GM19324 (cell line): ENCODE results near the gene PF4V1.

ENCODE experiments used
- ATAC-seq: cut with Tn5 transposase; IDR thresholded peaks from one replicate; pipeline ENCODE4 v1.9.1; 2021; ENCODE audit warnings: mild to moderate bottlenecking, moderate library complexity; ENCODE audit not compliant: unreplicated experiment, low FRiP score

The PF4V1 gene, protein sequence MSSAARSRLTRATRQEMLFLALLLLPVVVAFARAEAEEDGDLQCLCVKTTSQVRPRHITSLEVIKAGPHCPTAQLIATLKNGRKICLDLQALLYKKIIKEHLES

GRCh38 chr4:73853246-73853704, at the start of gene PF4V1:
Gene PF4V1, plus strand, starts transcription at chr4:73853296. Its CDS starts 67 bp downstream, at chr4:73853363.
- no peak for ATAC-seq

DNA sequence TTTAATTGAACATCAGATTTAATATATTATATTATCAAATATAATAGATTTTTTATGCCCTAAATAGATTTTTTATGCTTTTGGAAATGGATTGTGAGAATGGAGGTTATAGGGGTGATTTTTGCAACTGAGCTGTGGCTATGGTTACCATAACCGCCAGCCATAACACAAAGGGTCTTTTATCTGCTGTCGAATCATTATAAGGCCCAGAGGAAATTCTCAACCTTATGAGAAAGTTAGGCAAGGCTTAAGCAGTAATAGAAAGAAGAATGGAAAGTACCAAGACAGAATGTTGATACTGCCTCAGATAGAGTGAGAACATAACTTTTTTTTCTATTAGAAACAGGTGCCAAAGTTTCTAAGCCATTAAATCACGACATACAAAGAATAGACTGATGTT, 42.9 kb upstream of the PF4V1 start:
- ATAC-seq = no peak

DNA sequence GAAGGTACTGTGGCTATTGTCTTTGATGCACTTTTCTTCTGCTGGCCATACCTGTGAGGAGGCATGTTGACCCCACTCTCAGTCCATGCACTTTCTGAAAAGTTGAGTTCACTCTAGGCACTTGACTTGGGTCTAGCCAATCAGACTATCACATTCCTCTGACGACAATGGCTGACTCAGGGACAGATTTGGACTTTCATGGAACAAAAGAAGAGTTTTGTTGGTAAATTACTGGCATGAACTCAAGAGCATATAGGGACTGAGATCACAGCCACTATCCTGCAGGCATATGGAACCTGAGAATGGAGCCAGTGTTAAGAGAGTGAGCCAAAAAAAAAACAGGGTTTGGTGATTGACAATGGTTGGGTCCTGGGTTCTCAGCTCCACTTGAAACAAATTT, 41.3 kb upstream of the PF4V1 start:
- no peak for ATAC-seq

GRCh38 chr4:73814679-73815078, 38.4 kb upstream of the PF4V1 start:
- ATAC-seq = no peak

GRCh38 chr4:73815145-73815544, 38.0 kb upstream of the PF4V1 start:
- no peak for ATAC-seq

GRCh38 chr4:73816814-73817213, 36.3 kb upstream of the PF4V1 start:
- no peak for ATAC-seq

DNA sequence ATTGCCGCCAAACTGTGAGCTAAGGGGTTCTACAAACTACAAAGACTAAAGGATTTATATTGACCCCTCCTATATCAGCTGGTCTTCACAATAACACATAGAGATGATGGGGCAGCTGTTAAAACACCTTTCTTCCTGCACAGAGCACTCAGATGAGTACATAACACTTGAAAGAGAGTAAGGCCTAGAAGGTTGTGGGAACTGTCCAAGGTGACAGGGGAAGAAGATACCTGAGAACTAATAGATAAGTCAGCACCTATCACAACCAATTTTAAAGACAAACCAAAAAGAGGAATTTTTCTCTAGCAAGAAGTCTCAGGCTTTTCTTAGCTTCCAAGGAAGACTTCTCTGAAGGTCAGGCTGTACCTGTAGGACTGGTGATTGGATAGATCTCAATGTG, 35.8 kb upstream of the PF4V1 start:
- no peak for ATAC-seq

DNA sequence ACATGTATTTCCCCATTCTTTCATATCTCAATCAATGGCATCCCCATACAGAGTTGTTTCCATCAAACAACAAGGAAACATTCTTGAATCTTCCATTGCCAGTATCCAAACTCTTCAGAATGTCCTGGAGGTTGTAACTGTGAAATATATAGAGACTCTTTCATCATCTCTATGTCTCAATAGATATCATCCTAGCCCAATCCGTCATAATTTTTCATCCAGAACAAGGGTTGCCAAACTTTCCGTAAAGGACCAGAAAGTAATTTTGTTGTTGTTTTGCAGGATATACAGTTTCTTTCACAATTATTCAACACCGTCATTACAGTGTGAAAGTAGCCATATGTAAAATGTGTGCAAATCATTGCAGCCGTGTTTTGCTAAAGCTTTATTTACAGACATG, 31.8 kb upstream of the PF4V1 start:
- no peak for ATAC-seq

GRCh38 chr4:73822389-73822788, 30.7 kb upstream of the PF4V1 start:
- no peak for ATAC-seq

GRCh38 chr4:73822812-73823504, 30.1 kb upstream of the PF4V1 start:
- no peak for ATAC-seq

- ATAC-seq = no peak
These were observed 29.3 kb upstream of the PF4V1 start for GRCh38 chr4:73823760-73824159.

GRCh38 chr4:73828956-73829355, 24.1 kb upstream of the PF4V1 start:
- no peak for ATAC-seq

GRCh38 chr4:73831569-73831968, 21.5 kb upstream of the PF4V1 start:
- ATAC-seq = no peak

GRCh38 chr4:73832651-73833237, 20.4 kb upstream of the PF4V1 start:
- no peak for ATAC-seq

DNA sequence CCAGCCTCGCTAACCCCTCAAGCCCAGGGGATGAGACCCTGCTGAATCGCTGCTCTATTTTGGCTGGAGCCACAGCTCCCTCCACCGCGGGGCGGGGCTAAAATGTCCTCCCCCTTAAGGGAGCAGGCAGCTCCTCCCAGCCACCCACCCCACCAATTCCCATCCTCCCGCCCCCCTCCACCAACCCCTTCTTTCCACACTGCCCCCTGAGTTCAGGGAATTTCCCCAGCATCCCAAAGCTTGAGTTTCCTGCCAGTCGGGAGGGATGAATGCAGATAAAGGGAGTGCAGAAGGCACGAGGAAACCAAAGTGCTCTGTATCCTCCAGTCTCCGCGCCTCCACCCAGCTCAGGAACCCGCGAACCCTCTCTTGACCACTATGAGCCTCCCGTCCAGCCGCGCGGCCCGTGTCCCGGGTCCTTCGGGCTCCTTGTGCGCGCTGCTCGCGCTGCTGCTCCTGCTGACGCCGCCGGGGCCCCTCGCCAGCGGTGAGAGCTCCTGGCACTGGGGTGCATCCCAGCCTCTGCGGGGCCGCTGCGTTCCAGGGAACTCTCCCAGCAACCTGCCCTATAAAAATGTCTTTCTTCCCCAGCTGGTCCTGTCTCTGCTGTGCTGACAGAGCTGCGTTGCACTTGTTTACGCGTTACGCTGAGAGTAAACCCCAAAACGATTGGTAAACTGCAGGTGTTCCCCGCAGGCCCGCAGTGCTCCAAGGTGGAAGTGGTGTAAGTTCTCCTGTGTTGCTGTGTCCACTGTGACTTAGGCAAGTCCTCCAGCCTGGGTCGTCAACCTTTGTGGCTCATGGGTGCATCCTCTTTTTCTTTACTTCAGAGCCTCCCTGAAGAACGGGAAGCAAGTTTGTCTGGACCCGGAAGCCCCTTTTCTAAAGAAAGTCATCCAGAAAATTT, 16.5 kb upstream of the PF4V1 start, which contains the start of gene CXCL6:
TSS of gene CXCL6 (plus strand) at position 306 of the 907 bp plus-strand sequence. CDS start at position 379, 73 bp downstream.
- ATAC-seq = no peak

DNA sequence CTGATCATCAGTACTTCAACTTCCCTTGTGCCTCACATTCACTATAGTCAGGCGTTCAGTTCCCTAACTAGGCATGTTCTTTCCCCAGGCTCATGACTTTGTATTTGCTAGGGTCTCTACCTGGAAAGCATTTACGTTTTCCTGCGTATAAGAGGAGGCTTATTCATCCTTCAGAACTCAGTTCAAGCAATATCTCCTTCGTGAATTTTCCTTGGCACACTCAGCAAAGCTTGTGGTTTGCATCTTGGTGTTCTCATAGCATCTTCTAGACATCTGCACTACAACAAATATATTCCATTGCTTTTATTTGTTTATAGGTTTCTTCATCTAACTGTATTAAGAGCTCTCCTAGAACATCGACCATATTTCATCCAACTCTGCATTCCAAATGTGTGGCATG, 14.0 kb upstream of the PF4V1 start:
- ATAC-seq = no peak

DNA sequence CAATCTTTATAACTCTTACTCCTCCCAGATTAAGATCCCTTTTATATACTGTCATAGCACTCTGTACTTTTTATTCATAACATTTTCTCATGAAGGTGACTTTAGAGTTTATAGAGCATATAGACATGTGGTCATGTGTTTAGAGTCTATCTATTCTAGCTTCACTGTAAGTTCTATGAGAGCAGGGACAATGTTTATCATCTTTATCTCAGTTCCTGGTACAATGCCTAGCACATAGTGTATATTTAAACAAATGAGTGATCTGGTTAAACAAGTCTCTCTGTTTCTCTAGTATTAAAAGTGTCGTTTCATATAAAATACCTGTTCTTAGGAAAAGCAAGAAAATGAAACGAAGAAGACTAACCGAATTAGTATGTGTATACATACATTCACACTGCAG, 13.4 kb upstream of the PF4V1 start:
- no peak for ATAC-seq

DNA sequence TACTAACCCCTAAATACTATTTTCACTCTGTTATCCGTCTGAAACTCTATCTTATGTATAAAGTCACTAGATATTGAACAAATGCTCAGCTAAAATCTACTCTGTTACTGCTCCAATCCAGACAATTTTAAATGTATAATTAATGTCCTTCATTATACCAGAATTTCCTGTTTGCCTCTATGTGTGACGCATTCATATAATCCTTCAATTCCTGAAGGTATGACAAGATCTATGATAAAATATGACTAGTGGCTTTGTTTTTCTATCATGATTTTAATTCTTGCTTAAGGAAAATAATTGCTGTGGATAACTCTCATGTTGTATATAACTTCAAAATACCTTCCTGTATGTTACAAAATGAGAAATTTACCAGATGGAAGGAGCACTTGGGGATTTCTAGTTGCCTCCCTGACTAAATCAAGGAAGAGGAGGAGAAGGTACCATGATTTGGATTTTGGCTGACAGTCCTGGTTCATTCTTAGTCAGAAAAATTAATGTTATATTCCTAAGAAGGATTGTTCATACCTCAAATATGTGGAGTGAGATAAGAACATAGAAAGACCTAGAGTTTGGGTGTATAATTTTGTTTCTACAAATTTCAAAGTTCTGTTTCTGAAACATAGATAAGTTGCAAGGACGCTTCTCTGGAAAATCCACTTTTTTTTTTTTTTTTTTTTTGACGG, 11.7 kb upstream of the PF4V1 start:
- ATAC-seq = no peak

- ATAC-seq = no peak
These were observed 10.4 kb upstream of the PF4V1 start for GRCh38 chr4:73842696-73843095.

GRCh38 chr4:73843369-73843768, 9.7 kb upstream of the PF4V1 start:
- no peak for ATAC-seq
